Measurements from ENCODE around the gene ALKBH5.

GRCh38 chr17:18187226-18187625 lies 3.6 kb downstream of the ALKBH5 start:
- TF ChIP-seq YY1 (IDR thresholded peaks at IDR 0.05; ENCODE audit: insufficient read depth, insufficient read length) = no peak
- TF ChIP-seq ZNF274 (IDR thresholded peaks at IDR 0.05; ENCODE audit: low read depth, low read length) = no peak
- TF ChIP-seq SUZ12 (IDR thresholded peaks at IDR 0.05; ENCODE audit: extremely low read depth, insufficient read depth, insufficient read length) = no peak
